ENCODE results near the gene DSCAM.

DSCAM gene

DNA sequence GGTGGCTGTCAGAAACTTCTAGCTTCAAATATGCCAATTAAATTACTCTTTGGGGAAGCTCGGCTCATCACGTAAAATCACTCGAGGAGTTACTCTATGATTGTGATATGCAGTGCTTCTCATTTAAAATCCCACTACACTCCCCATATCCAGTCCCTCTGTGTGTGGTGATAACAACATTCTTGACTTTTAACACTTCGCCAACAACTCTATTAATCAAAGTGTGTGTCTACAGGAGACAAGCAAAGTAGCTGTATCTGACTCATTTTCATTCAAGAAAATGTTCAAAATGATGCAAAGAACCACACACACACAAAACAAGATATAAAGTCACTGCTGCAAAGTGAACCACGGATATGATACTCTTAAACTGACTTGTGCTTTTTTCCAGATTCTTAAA, 341.3 kb downstream of the DSCAM start:
- H3K27me3 Mint-ChIP-seq, result peaks cover under 1% of the 10 kb centered on the region
- H3K9me3 Mint-ChIP-seq, result no peaks in the 10 kb centered on the region
- intact Hi-C loops (cut with micrococcal nuclease), result no loop called here
- H3K27ac Mint-ChIP-seq, result no peak overlapping the region
- H3K4me1 Mint-ChIP-seq (ENCODE audit: low read depth), result no peaks in the 10 kb centered on the region
- H3K36me3 Mint-ChIP-seq (ENCODE audit: low read depth), result no peaks in the 10 kb centered on the region
- no peak overlapping the region for H3K4me3 Mint-ChIP-seq

DNA sequence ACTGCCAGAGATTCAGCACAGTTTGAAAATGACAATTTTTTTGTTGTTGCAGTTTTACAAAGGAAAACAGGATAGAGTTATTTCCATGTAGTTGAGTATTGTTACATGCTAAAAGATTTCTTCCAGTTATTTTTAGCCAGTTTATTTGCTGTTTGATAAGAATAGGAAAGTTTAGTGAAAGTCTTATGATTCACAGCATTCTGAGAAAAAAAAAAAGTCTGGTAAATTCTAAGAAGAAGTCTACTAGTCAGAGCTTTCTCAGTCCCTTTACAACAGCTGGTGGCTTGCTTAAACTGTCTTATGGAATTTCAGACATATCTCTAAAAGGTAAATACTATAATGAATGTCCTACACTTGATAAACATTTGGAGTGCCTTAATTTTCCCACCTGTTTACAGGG, 341.7 kb downstream of the DSCAM start:
- intact Hi-C loops (cut with micrococcal nuclease), result no loop called here
- Mint-ChIP-seq H3K9me3 (no peaks in the 10 kb centered on the region), H3K27ac (no peak overlapping the region), H3K36me3 (ENCODE audit: low read depth) (no peaks in the 10 kb centered on the region), H3K4me1 (ENCODE audit: low read depth) (no peaks in the 10 kb centered on the region), H3K4me3 (no peak overlapping the region), H3K27me3 (peaks cover 4% of the 10 kb centered on the region)

DNA sequence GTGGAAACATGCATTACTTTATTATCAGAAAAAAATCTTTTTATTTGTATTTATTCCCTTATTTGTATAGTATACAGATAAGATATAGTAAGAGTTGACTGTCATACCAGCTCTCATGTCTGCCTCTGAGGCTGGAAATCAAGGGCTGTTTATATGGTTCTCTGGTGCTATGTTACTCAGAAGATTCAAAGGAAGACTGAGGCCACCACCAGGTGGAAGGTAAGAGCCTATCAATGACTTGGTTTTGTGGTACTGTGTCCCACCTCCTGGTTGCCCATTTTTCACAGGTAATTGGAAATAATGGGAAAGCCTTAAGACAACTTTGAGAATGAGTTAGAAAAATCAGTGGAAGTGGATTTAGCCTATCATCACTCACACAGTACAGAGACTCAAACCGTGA, 342.1 kb downstream of the DSCAM start:
- Mint-ChIP-seq H3K27me3 (peaks cover 4% of the 10 kb centered on the region), H3K4me1 (ENCODE audit: low read depth) (no peaks in the 10 kb centered on the region), H3K9me3 (no peaks in the 10 kb centered on the region), H3K27ac (no peak overlapping the region), H3K4me3 (no peak overlapping the region), H3K36me3 (ENCODE audit: low read depth) (no peaks in the 10 kb centered on the region)
- intact Hi-C loops (cut with micrococcal nuclease), result no loop called here

DNA sequence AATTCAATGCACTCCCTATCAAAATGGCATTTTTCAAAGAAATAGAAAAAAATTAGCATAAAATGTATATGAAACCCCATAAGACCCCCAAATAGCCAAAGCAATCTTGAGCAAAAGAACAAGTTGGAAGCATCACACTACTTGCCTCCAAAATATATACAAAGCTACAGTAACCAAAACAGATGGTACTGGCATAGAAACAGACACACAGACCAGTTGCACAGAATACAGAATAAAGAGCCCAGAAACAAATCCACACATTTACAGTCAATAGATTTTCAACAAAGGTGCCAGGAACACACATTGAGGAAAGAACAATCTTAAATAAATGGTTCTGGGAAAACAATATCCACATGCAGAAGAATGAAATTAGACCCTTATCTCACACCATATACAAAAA, 350.8 kb downstream of the DSCAM start:
- no peaks in the 10 kb centered on the region for H3K4me1 Mint-ChIP-seq (ENCODE audit: low read depth)
- H3K27me3 Mint-ChIP-seq, result peaks cover 4% of the 10 kb centered on the region
- H3K9me3 Mint-ChIP-seq, result peaks cover 19% of the 10 kb centered on the region
- H3K27ac Mint-ChIP-seq, result no peak overlapping the region
- H3K36me3 Mint-ChIP-seq (ENCODE audit: low read depth), result no peaks in the 10 kb centered on the region
- H3K4me3 Mint-ChIP-seq, result no peak overlapping the region
- intact Hi-C loops (cut with micrococcal nuclease), result no loop called here

DNA sequence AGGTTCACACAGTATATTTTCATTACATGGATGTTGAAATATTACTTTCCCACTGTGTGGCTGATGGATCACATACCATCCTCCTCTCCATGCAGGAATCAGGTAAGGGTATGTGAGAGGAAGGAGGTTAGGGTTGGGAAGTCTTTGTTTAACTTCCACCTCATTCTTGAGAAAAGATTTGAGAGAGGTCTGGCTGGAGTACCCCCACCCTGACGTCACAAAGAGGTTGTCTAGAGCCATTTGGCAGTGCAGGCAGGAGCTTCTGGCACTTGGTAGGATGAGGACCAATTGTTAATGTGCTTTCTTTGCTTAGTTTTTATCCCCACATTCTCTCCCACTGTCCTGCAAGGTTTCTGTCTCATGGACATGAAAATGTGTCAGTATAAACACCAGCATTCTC, 356.6 kb downstream of the DSCAM start:
- Mint-ChIP-seq H3K4me3 (no peak overlapping the region), H3K4me1 (ENCODE audit: low read depth) (no peaks in the 10 kb centered on the region), H3K36me3 (ENCODE audit: low read depth) (no peaks in the 10 kb centered on the region), H3K9me3 (peaks cover 22% of the 10 kb centered on the region), H3K27ac (no peak overlapping the region), H3K27me3 (no peaks in the 10 kb centered on the region)
- intact Hi-C loops (cut with micrococcal nuclease), result no loop called here

DNA sequence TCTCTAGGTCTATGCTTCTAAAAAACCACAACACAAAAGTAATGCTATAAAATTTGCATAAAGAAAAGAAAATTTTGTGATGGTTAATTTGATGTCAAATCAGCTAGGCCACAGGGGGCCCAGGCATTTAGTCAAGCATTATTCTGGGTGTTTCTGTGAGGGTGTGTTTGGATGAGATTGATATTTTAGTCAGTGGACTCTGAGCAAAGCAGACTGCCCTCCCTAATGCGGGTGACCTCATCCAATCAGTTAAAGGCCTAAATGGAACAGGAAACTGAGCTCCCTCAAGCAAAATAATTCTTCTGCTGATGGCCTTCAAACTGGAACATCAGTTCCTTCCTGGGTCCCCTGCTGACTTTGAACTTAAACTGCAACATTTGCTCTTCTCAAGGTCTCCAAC, 358.0 kb downstream of the DSCAM start:
- no peak overlapping the region for H3K27ac Mint-ChIP-seq
- H3K36me3 Mint-ChIP-seq (ENCODE audit: low read depth), result no peaks in the 10 kb centered on the region
- intact Hi-C loops (cut with micrococcal nuclease), result no loop called here
- H3K4me1 Mint-ChIP-seq (ENCODE audit: low read depth), result no peaks in the 10 kb centered on the region
- no peaks in the 10 kb centered on the region for H3K27me3 Mint-ChIP-seq
- peaks cover 19% of the 10 kb centered on the region for H3K9me3 Mint-ChIP-seq
- H3K4me3 Mint-ChIP-seq, result no peak overlapping the region

DNA sequence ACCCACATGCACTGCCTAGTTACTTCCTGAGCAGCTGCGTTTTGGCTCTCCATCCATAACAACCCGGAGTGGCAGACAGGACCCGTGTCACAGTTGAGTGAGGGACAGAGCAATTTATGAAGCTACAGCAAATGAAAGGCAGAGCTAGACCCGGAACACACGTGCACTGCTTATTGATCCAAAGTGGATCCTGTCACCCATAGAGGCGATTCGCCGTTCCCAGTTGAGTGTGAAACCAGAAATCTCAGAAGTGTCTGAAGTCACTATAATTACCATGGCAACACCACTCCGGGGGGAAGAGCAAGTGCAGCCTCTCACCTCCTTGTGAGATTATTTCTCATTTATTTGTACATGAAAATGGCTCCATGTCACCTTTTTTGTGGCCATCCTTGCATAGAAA, 365.2 kb downstream of the DSCAM start:
- Mint-ChIP-seq H3K4me3 (no peak overlapping the region), H3K36me3 (ENCODE audit: low read depth) (no peaks in the 10 kb centered on the region), H3K27ac (no peak overlapping the region), H3K4me1 (ENCODE audit: low read depth) (no peaks in the 10 kb centered on the region), H3K27me3 (no peaks in the 10 kb centered on the region), H3K9me3 (peaks cover 9% of the 10 kb centered on the region)
- intact Hi-C loops (cut with micrococcal nuclease), result no loop called here

DNA sequence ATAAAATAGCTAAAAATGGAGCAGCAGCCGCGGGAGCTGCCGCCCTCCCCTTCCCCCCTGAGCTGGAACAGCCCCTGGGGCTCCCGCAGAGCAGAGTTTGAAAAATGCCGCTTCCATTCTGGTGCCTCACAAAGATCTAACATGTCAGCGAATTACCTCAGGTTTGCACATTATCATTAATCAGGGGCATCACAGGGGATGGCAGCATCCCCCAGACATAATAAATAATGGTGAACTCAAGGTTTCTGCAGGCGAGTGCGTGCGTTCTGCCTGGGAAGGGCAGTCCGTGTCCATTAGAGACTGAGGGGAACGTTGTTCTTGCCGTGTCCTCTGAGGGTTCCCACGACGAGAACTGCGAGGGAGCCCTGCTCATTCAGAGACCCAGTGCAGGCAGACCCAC, 372.4 kb downstream of the DSCAM start:
- H3K36me3 Mint-ChIP-seq (ENCODE audit: low read depth), result no peaks in the 10 kb centered on the region
- peaks cover 7% of the 10 kb centered on the region for H3K4me1 Mint-ChIP-seq (ENCODE audit: low read depth)
- no peak overlapping the region for H3K4me3 Mint-ChIP-seq
- H3K27ac Mint-ChIP-seq, result no peak overlapping the region
- intact Hi-C loops (cut with micrococcal nuclease), result no loop called here
- peaks cover 7% of the 10 kb centered on the region for H3K9me3 Mint-ChIP-seq
- no peaks in the 10 kb centered on the region for H3K27me3 Mint-ChIP-seq

DNA sequence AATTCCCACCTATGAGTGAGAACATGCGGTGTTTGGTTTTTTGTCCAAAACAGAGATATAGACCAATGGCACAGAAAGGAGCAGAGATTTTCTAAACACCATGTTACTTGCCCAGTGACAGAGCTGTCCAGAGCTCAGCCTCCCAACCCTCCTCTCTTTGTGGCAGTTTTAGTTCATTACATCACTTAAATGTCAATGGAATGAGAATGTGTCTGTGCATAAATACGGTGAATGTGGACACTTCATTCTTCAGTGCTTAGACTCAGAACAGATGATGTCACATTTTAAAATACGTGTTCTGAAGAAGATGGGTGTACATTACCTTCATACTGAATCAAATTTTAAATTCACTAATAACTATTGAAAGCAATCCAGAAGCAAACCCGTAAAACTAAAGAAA, 374.9 kb downstream of the DSCAM start:
- Mint-ChIP-seq H3K4me1 (ENCODE audit: low read depth) (peaks cover 7% of the 10 kb centered on the region), H3K27me3 (peaks cover 2% of the 10 kb centered on the region), H3K4me3 (no peak overlapping the region), H3K9me3 (no peaks in the 10 kb centered on the region), H3K36me3 (ENCODE audit: low read depth) (no peaks in the 10 kb centered on the region), H3K27ac (no peak overlapping the region)
- intact Hi-C loops (cut with micrococcal nuclease), result no loop called here

DNA sequence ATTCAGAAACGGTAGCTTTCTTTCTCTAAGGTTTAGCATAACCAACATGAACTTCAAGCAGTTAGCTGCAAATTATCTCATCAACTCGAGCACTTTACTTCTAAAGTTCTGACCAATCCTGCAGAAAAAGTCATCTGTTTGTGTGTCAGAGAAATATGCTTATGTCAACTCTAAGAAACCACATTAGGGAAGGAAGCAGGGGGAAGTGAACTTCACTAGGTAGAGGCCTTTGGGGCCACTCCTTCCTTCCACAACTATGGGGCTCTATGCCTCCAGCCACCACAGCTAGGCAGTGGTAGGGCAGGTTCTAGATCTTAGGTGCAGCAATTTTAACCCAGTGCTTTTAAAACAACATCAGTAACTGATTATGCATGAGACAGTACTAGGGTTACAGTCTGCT, 375.9 kb downstream of the DSCAM start:
- Mint-ChIP-seq H3K9me3 (no peaks in the 10 kb centered on the region), H3K27ac (no peak overlapping the region), H3K27me3 (peaks cover 2% of the 10 kb centered on the region), H3K4me3 (no peak overlapping the region), H3K36me3 (ENCODE audit: low read depth) (no peaks in the 10 kb centered on the region), H3K4me1 (ENCODE audit: low read depth) (peaks cover 7% of the 10 kb centered on the region)
- intact Hi-C loops (cut with micrococcal nuclease), result no loop called here

DNA sequence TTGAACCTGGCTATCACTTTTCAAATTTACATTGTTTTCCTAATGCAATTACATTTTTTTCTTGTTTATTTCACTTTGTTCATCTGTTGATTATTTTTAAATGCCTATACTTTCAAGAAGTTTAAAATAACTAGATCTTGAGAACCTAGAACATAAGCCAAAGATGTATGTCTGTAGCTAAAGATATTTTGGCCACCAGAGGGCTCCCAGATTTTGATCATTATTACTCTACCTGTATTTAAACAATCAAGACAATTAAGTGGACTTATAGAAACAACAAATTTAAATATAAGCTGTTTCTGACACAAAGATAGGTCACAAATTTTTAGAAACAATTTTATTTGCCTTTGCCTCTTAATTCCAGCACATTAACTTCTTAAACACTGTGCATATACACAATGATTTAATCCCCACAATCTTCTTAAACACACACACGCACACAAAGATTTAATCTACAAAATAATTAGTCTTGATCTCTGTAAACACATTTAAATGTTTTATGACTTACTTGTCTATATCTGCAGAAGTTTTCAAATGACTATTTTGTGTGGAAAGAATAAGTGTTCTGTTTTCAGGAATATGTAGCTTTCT, 380.0 kb downstream of the DSCAM start:
- Mint-ChIP-seq H3K36me3 (ENCODE audit: low read depth) (no peaks in the 10 kb centered on the region), H3K9me3 (no peaks in the 10 kb centered on the region), H3K27me3 (peaks cover 5% of the 10 kb centered on the region), H3K4me3 (no peak overlapping the region), H3K4me1 (ENCODE audit: low read depth) (peaks cover 7% of the 10 kb centered on the region), H3K27ac (no peak overlapping the region)
- intact Hi-C loops (cut with micrococcal nuclease), result no loop called here

DNA sequence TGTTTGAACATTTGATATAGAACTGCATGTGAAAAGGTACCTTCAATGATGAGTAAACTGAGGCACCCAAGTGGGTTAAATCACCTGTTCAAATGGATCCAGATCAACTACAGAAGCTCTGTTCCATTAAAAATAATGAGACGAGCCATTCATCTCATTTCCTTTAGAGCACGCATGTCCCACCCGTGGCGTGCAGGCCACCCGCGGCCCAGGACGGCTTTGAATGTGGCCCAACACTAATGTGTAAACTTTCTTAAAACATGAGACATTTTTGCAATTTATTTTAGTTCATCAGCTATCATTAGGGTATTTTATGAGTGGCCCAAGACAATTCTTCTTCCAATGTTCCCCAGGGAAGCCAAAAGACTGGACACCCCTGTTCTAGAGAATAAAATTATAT, 381.6 kb downstream of the DSCAM start:
- Mint-ChIP-seq H3K4me3 (no peak overlapping the region), H3K27ac (no peak overlapping the region), H3K9me3 (no peaks in the 10 kb centered on the region), H3K4me1 (ENCODE audit: low read depth) (no peaks in the 10 kb centered on the region), H3K27me3 (peaks cover 5% of the 10 kb centered on the region), H3K36me3 (ENCODE audit: low read depth) (no peaks in the 10 kb centered on the region)
- intact Hi-C loops (cut with micrococcal nuclease), result no loop called here

DNA sequence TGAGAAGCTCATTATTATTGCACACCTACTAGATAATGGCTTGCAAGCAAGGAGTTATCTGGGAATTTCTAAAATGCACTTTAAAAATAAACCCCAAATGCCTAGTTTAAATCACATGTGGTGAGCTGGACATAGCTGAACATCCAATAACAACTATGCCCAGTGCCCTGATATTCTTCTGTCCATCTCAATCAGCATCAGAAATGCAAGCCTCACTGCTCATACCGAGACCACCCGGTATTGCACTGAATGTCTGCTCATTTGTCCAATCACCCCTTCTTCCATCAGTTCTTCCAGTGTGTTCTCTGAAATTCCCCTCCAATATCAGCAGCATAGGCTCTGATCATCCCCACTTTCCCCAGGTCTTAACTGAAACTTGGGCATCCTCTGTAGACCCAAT, 383.8 kb downstream of the DSCAM start:
- Mint-ChIP-seq H3K9me3 (no peaks in the 10 kb centered on the region), H3K27ac (no peak overlapping the region), H3K36me3 (ENCODE audit: low read depth) (no peaks in the 10 kb centered on the region), H3K4me3 (no peak overlapping the region), H3K4me1 (ENCODE audit: low read depth) (no peaks in the 10 kb centered on the region), H3K27me3 (peaks cover 5% of the 10 kb centered on the region)
- intact Hi-C loops (cut with micrococcal nuclease), result no loop called here

DNA sequence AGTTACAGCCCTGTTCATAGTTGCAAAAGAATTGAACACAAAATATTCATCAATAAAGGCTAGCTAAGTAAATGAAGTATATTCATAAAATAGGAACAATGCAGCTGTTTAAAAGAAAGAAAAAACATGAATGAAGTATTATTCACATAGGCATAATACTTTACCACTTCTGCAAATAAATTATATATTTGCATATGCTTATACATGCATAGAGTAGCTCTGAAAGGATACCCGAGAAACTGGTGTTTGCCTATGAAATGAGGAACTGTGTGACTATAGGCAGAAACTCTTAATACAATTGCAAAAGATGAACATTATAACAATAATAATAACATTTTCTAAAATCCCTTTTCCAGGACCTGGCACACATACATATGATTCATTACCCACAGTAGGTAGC, 385.9 kb downstream of the DSCAM start:
- Mint-ChIP-seq H3K4me1 (ENCODE audit: low read depth) (no peaks in the 10 kb centered on the region), H3K27ac (no peak overlapping the region), H3K27me3 (peaks cover 6% of the 10 kb centered on the region), H3K4me3 (no peak overlapping the region), H3K9me3 (no peaks in the 10 kb centered on the region), H3K36me3 (ENCODE audit: low read depth) (no peaks in the 10 kb centered on the region)
- intact Hi-C loops (cut with micrococcal nuclease), result no loop called here

DNA sequence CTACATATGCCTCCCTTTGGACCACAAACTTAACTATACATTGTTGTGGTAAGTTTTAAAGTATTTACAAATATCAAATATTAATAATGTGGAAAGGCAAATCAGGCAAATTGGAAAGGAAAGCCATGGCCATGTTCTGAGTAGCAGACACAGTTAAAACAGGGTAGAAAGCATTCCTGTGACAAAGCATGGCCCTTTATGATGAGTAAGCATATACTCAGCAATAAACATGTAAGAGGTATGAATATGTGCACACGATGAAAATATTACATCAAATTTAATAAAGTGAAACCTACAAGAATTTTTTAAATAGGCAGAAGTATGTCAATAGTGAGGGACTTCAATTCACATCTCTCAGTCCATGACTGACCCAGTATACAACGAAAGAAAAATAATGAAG, 389.2 kb downstream of the DSCAM start:
- intact Hi-C loops (cut with micrococcal nuclease), result no loop called here
- H3K27ac Mint-ChIP-seq, result no peak overlapping the region
- H3K27me3 Mint-ChIP-seq, result peaks cover 4% of the 10 kb centered on the region
- H3K4me3 Mint-ChIP-seq, result no peak overlapping the region
- no peaks in the 10 kb centered on the region for H3K9me3 Mint-ChIP-seq
- H3K36me3 Mint-ChIP-seq (ENCODE audit: low read depth), result no peaks in the 10 kb centered on the region
- no peaks in the 10 kb centered on the region for H3K4me1 Mint-ChIP-seq (ENCODE audit: low read depth)

All from dendritic cell treated with granulocyte-macrophage colony-stimulating factor and Interleukin-4, amounts not matched to agents 40 ng/mL and 50 ng/mL, for 4 days (primary cell).